Tibial nerve (tissue), 3 donors: ENCODE results near the gene KRTAP4-12.
"Not testable (repeated sequence)": the region's sequence is repeated elsewhere in the genome, so short reads cannot be mapped to it uniquely, and the experiment has no call there.

ENCODE experiments used
- CTCF ChIP-seq, 5 experiments: fragments of 200-600 bp in 3 of 5; fragments of 450-650 bp in 2 of 5; sonication (generic) in 3 of 5; IDR thresholded peaks; one replicate each; pipeline ENCODE4 v1.5.1; 2016 to 2019; ENCODE audit warnings: antibody characterized with exemption in 5 of 5, mild to moderate bottlenecking in 3 of 5, moderate library complexity in 2 of 5
- POLR2A ChIP-seq, 2 donors: fragments of 450-650 bp; IDR thresholded peaks; one replicate each; pipeline ENCODE4 v1.6.1; 2017; ENCODE audit warnings: antibody characterized with exemption in 2 of 2, mild to moderate bottlenecking in 2 of 2, moderate library complexity in 2 of 2

- TF ChIP-seq CTCF, POLR2A (IDR thresholded peaks at IDR 0.05): not testable (repeated sequence)
These were observed 6.1 kb downstream of the KRTAP4-12 start, which contains the start of gene KRTAP4-11 for GRCh38 chr17:41117846-41118386.
